Tibial nerve (tissue), 4 donors: Measurements from ENCODE around the gene GDPD5. TPM values are rescaled to one million over a fixed set of nuclear protein-coding genes. Genes with fewer than 3 reads are reported as not detected.

ENCODE experiments used
- DNase-seq, 2 donors: peaks; one replicate each; pipeline ENCODE4 v3.0.0-alpha.2; 2019; ENCODE audit warnings: low spot score in 2 of 2
- H3K27ac ChIP-seq, 4 donors: fragments of 200-600 bp; sonication (generic) in 3 of 4; one replicate each; pipeline ENCODE4 v1.5.1; 2017 to 2019; ENCODE audit warnings: mild to moderate bottlenecking in 1 of 4
- H3K27me3 ChIP-seq, 2 donors: fragments of 200-600 bp; sonication (generic) in 1 of 2; one replicate each; pipeline versions ENCODE4 v1.5.1 to v1.6.0; 2017 to 2019
- H3K36me3 ChIP-seq, 3 donors: fragments of 200-600 bp; sonication (generic); one replicate each; pipeline ENCODE4 v1.5.1; 2018 to 2019
- H3K4me1 ChIP-seq, 4 donors: fragments of 200-600 bp; sonication (generic) in 3 of 4; one replicate each; pipeline ENCODE4 v1.5.1; 2017 to 2019
- H3K4me3 ChIP-seq, 4 donors: fragments of 200-600 bp; sonication (generic) in 3 of 4; one replicate each; pipeline ENCODE4 v1.5.1; 2017 to 2019; ENCODE audit warnings: mild to moderate bottlenecking in 1 of 4, moderate library complexity in 1 of 4
- H3K9me3 ChIP-seq, 4 donors: fragments of 200-600 bp; sonication (generic) in 3 of 4; one replicate each; pipeline ENCODE4 v1.5.1; 2017 to 2019
- CTCF ChIP-seq, 5 experiments: fragments of 200-600 bp in 3 of 5; fragments of 450-650 bp in 2 of 5; sonication (generic) in 3 of 5; IDR thresholded peaks; one replicate each; pipeline ENCODE4 v1.5.1; 2016 to 2019; ENCODE audit warnings: antibody characterized with exemption in 5 of 5, mild to moderate bottlenecking in 3 of 5, moderate library complexity in 2 of 5
- EP300 ChIP-seq, 2 donors: sonication (generic); formaldehyde crosslinking; IDR thresholded peaks; one replicate each; pipeline ENCODE4 v1.6.1; 2017; ENCODE audit warnings: antibody characterized with exemption in 2 of 2, mild to moderate bottlenecking in 1 of 2
- POLR2A ChIP-seq, 2 donors: fragments of 450-650 bp; IDR thresholded peaks; one replicate each; pipeline ENCODE4 v1.6.1; 2017; ENCODE audit warnings: antibody characterized with exemption in 2 of 2, mild to moderate bottlenecking in 2 of 2, moderate library complexity in 2 of 2
- WGBS, 2 donors: methylation state at CpG; one replicate each; pipeline ENCODE4 v1.1.5; 2018; 5-methylcytosine and 5-hydroxymethylcytosine counted together
- total RNA-seq, 4 donors: library from RNA; depleted of rRNA; stranded (reverse); fragments of >200 nt; gene quantifications; one replicate each; pipeline ENCODE4 v1.1.0, GENCODE V29; 2016

GDPD5 gene
- total RNA-seq, 4 donors from 2014 or later, result 92.2 to 122 (median 101) TPM

- no peaks in the 10 kb centered on the region for H3K27me3 ChIP-seq
- 74 to 78% methylated on average over 10 to 13 of the region's 13 CpGs for WGBS, 2 donors
- no peaks in the 10 kb centered on the region for H3K9me3 ChIP-seq
Measured at GRCh38 chr11:75536786-75537641, 11.3 kb upstream of the GDPD5 start.

GRCh38 chr11:75535071-75535470, 9.3 kb upstream of the GDPD5 start:
- no peak for TF ChIP-seq CTCF (IDR thresholded peaks at IDR 0.05)
- TF ChIP-seq EP300 (IDR thresholded peaks at IDR 0.05), result no peak
- no peak for TF ChIP-seq POLR2A (IDR thresholded peaks at IDR 0.05)
- H3K36me3 ChIP-seq, result no peaks in the 10 kb centered on the region
- peaks cover 0 to 16% (median 0%) of the 10 kb centered on the region in 4 donors for H3K4me1 ChIP-seq
- H3K9me3 ChIP-seq, result no peaks in the 10 kb centered on the region
- H3K27me3 ChIP-seq, result no peaks in the 10 kb centered on the region
- 55 to 93% methylated on average over 1 of the region's 1 CpG for WGBS, 2 donors
- DNase-seq, result no peak
- no peak overlapping the region for H3K27ac ChIP-seq
- no peak overlapping the region for H3K4me3 ChIP-seq

More at GRCh38 chr11:75536786-75537641, 11.3 kb upstream of the GDPD5 start:
- Histone ChIP-seq H3K4me1 (peaks cover 0 to 15% (median 0%) of the 10 kb centered on the region in 4 donors), H3K4me3 (no peak overlapping the region), H3K27ac (no peak overlapping the region), H3K36me3 (no peaks in the 10 kb centered on the region)
- TF ChIP-seq POLR2A (IDR thresholded peaks at IDR 0.05) (no peak), EP300 (IDR thresholded peaks at IDR 0.05) (no peak)
- no peak for DNase-seq

GRCh38 chr11:75534259-75535069, 8.7 kb upstream of the GDPD5 start:
- TF ChIP-seq CTCF (IDR thresholded peaks at IDR 0.05) (no peak), POLR2A (IDR thresholded peaks at IDR 0.05) (no peak), EP300 (IDR thresholded peaks at IDR 0.05) (no peak)
- no peak overlapping the region for H3K4me3 ChIP-seq
- DNase-seq, result no peak
- H3K9me3 ChIP-seq, result no peaks in the 10 kb centered on the region
- WGBS, 2 donors, result 38 to 46% methylated on average over 15 of the region's 15 CpGs
- H3K36me3 ChIP-seq, result no peaks in the 10 kb centered on the region
- no peaks in the 10 kb centered on the region for H3K27me3 ChIP-seq
- no peak overlapping the region for H3K27ac ChIP-seq
- peaks cover 0 to 13% (median 0%) of the 10 kb centered on the region in 4 donors for H3K4me1 ChIP-seq

- Histone ChIP-seq H3K27ac (no peak overlapping the region), H3K4me1 (peaks cover 0 to 11% (median 0%) of the 10 kb centered on the region in 4 donors), H3K27me3 (no peaks in the 10 kb centered on the region), H3K9me3 (no peaks in the 10 kb centered on the region), H3K4me3 (no peak overlapping the region), H3K36me3 (no peaks in the 10 kb centered on the region)
- no peak for DNase-seq
- WGBS, 2 donors, result 50 to 66% methylated on average over 1 of the region's 1 CpG
- TF ChIP-seq EP300 (IDR thresholded peaks at IDR 0.05) (no peak), POLR2A (IDR thresholded peaks at IDR 0.05) (no peak), CTCF (IDR thresholded peaks at IDR 0.05) (no peak)
Measured at GRCh38 chr11:75533896-75534258, 8.1 kb upstream of the GDPD5 start.

GRCh38 chr11:75532200-75533048, 6.7 kb upstream of the GDPD5 start:
- no peaks in the 10 kb centered on the region for H3K36me3 ChIP-seq
- TF ChIP-seq POLR2A (IDR thresholded peaks at IDR 0.05) (no peak), CTCF (IDR thresholded peaks at IDR 0.05) (peak; percentile 76 to 95 (median 90)), EP300 (IDR thresholded peaks at IDR 0.05) (no peak)
- no peak overlapping the region for H3K4me3 ChIP-seq
- H3K4me1 ChIP-seq, result peaks cover 0 to 14% (median 0%) of the 10 kb centered on the region in 4 donors
- peak; percentile 68 to 86 for DNase-seq
- no peak overlapping the region for H3K27ac ChIP-seq
- H3K9me3 ChIP-seq, result no peaks in the 10 kb centered on the region
- 40 to 43% methylated on average over 7 of the region's 7 CpGs for WGBS, 2 donors
- no peaks in the 10 kb centered on the region for H3K27me3 ChIP-seq
